ENCODE measurements around the gene STOX1.

GRCh38 chr10:68812420-68812819 lies 14.9 kb upstream of the STOX1 start:
- TF ChIP-seq CTCF (conservative IDR thresholded peaks at IDR 0.05 in 1 of 2, IDR thresholded peaks at IDR 0.05 in 1 of 2; ENCODE audit: low read depth in 1 of 2, low read length in 2 of 2), result no peak
- TF ChIP-seq EZH2 (IDR thresholded peaks at IDR 0.05; ENCODE audit: low read length, missing control alignments), result no peak
